ENCODE data around the gene GLS.

GLS gene

GRCh38 chr2:190896477-190896876, 15.9 kb downstream of the GLS start:
- DNase-seq (ENCODE audit: extremely low spot score): peak; percentile 32
- ChIA-PET POLR2A (no interaction called here), CTCF (no interaction called here)
- TF ChIP-seq L3MBTL2 (conservative IDR thresholded peaks at IDR 0.05): no peak
- TF ChIP-seq, protein P1, sequence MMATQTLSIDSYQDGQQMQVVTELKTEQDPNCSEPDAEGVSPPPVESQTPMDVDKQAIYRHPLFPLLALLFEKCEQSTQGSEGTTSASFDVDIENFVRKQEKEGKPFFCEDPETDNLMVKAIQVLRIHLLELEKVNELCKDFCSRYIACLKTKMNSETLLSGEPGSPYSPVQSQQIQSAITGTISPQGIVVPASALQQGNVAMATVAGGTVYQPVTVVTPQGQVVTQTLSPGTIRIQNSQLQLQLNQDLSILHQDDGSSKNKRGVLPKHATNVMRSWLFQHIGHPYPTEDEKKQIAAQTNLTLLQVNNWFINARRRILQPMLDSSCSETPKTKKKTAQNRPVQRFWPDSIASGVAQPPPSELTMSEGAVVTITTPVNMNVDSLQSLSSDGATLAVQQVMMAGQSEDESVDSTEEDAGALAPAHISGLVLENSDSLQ (IDR thresholded peaks at IDR 0.05): 0 out of 2 replicates have a peak, but pooled peaks have one; percentile 44

GRCh38 chr2:190903693-190904450, 23.3 kb downstream of the GLS start:
- no peak for DNase-seq (ENCODE audit: extremely low spot score)
- ChIA-PET CTCF (no interaction called here), POLR2A (no interaction called here)
- TF ChIP-seq NFRKB (IDR thresholded peaks at IDR 0.05): no peak
- no peak for TF ChIP-seq SP1 (IDR thresholded peaks at IDR 0.05)
- no peak for TF ChIP-seq CTBP1 (IDR thresholded peaks at IDR 0.05; ENCODE audit: borderline replicate concordance)
- TF ChIP-seq TARDBP (IDR thresholded peaks at IDR 0.05): no peak

GRCh38 chr2:190904640-190905261, 24.1 kb downstream of the GLS start:
- POLR2A ChIA-PET: no interaction called here
- TF ChIP-seq TARDBP (IDR thresholded peaks at IDR 0.05): no peak
- no peak for TF ChIP-seq CTBP1 (IDR thresholded peaks at IDR 0.05; ENCODE audit: borderline replicate concordance)
- no peak for TF ChIP-seq FOXA1 (IDR thresholded peaks at IDR 0.05)
- TF ChIP-seq FOXK2 (IDR thresholded peaks at IDR 0.05): no peak
- TF ChIP-seq ZNF384 (IDR thresholded peaks at IDR 0.05): no peak
- no peak for TF ChIP-seq SUZ12 (IDR thresholded peaks at IDR 0.05)
- TF ChIP-seq LEF1 (IDR thresholded peaks at IDR 0.05; ENCODE audit: borderline replicate concordance): no peak
- no peak for TF ChIP-seq SP1 (IDR thresholded peaks at IDR 0.05)
- TF ChIP-seq, protein P1 (IDR thresholded peaks at IDR 0.05): no peak
- no peak for TF ChIP-seq ELF4 (IDR thresholded peaks at IDR 0.05)
- TF ChIP-seq HDGF (IDR thresholded peaks at IDR 0.05; ENCODE audit: borderline replicate concordance): no peak
- TF ChIP-seq L3MBTL2 (conservative IDR thresholded peaks at IDR 0.05): no peak
- TF ChIP-seq NFRKB (IDR thresholded peaks at IDR 0.05): no peak
- no peak for TF ChIP-seq BHLHE40 (IDR thresholded peaks at IDR 0.05; ENCODE audit: borderline replicate concordance)
- no peak for TF ChIP-seq FOXM1 (IDR thresholded peaks at IDR 0.05; ENCODE audit: borderline replicate concordance)
- no peak for TF ChIP-seq ARNT (IDR thresholded peaks at IDR 0.05)
- DNase-seq (ENCODE audit: extremely low spot score): no peak
- CTCF ChIA-PET: no interaction called here

- POLR2A ChIA-PET: no interaction called here
- CTCF ChIA-PET: no interaction called here
- no peak for TF ChIP-seq FOXA1 (IDR thresholded peaks at IDR 0.05)
- TF ChIP-seq NFRKB (IDR thresholded peaks at IDR 0.05): no peak
- no peak for TF ChIP-seq SUZ12 (IDR thresholded peaks at IDR 0.05)
- no peak for TF ChIP-seq L3MBTL2 (conservative IDR thresholded peaks at IDR 0.05)
- no peak for DNase-seq (ENCODE audit: extremely low spot score)
These were observed 27.9 kb downstream of the GLS start for GRCh38 chr2:190908532-190908931.

GRCh38 chr2:190909680-190910079, 29.1 kb downstream of the GLS start:
- no peak for DNase-seq (ENCODE audit: extremely low spot score)
- TF ChIP-seq L3MBTL2 (conservative IDR thresholded peaks at IDR 0.05): no peak
- TF ChIP-seq ARNT (IDR thresholded peaks at IDR 0.05): no peak
- TF ChIP-seq TARDBP (IDR thresholded peaks at IDR 0.05): no peak
- TF ChIP-seq HDGF (IDR thresholded peaks at IDR 0.05; ENCODE audit: borderline replicate concordance): no peak
- TF ChIP-seq SUZ12 (IDR thresholded peaks at IDR 0.05): no peak
- TF ChIP-seq NFRKB (IDR thresholded peaks at IDR 0.05): no peak
- ChIA-PET CTCF (no interaction called here), POLR2A (no interaction called here)

DNA sequence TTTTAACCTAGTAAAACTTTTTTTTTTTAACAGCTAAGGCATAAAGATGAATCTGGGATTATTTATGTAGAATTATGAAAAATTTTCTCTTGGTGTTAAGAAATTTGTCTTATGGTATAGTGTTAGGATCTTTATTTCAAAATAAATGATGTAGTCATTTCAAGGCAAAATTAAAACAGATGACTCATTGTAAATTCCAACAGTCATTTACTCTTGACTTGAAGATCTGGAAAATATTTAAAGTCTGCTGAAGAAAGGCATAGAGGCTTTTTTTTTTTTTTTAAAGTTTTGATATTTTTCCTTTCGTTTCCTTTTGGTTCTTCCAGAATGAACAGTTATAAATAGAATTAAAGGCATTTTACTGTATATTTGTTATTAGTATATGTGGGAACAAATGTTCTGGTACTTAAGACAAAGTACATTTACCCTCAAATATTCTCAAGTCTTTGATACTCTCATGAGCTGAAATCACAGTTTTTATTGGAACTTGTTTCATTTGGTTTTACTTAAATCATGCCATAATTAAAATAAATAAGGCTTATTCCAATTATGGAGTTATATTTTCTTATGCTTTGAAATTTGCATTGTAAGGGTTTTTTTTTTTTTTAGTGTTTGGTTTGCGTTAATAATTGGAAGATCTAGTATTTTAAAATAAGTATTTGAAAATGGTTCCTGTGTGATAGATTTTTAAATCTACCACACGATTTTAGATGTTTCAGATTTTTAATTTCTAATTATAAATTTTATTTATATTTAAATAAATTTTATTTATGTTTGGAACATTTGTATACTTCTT, 29.9 kb downstream of the GLS start:
- DNase-seq (ENCODE audit: extremely low spot score): no peak
- ChIA-PET CTCF (no interaction called here), POLR2A (no interaction called here)
- TF ChIP-seq FOXM1 (IDR thresholded peaks at IDR 0.05; ENCODE audit: borderline replicate concordance): no peak
- no peak for TF ChIP-seq NFRKB (IDR thresholded peaks at IDR 0.05)
- no peak for TF ChIP-seq FOXK2 (IDR thresholded peaks at IDR 0.05)
- no peak for TF ChIP-seq HDGF (IDR thresholded peaks at IDR 0.05; ENCODE audit: borderline replicate concordance)
- TF ChIP-seq SP1 (IDR thresholded peaks at IDR 0.05): no peak
- TF ChIP-seq SUZ12 (IDR thresholded peaks at IDR 0.05): no peak
- no peak for TF ChIP-seq TARDBP (IDR thresholded peaks at IDR 0.05)

- DNase-seq (ENCODE audit: extremely low spot score): no peak
- ChIA-PET CTCF (no interaction called here), POLR2A (no interaction called here)
- TF ChIP-seq CTBP1 (IDR thresholded peaks at IDR 0.05; ENCODE audit: borderline replicate concordance) (no peak), NFRKB (IDR thresholded peaks at IDR 0.05) (no peak), L3MBTL2 (conservative IDR thresholded peaks at IDR 0.05) (no peak), FOXA1 (IDR thresholded peaks at IDR 0.05) (no peak), ARNT (IDR thresholded peaks at IDR 0.05) (no peak), HDGF (IDR thresholded peaks at IDR 0.05; ENCODE audit: borderline replicate concordance) (no peak), FOXM1 (IDR thresholded peaks at IDR 0.05; ENCODE audit: borderline replicate concordance) (no peak), ELF4 (IDR thresholded peaks at IDR 0.05) (no peak)
These were observed 31.2 kb downstream of the GLS start for GRCh38 chr2:190911813-190912212.

All from HEK293T (cell line).